HG02981 (cell line): ENCODE data around the gene TBKBP1.

Source experiments
- ATAC-seq: cut with Tn5 transposase; IDR thresholded peaks from one replicate; pipeline ENCODE4 v1.9.1; 2021; ENCODE audit warnings: mild to moderate bottlenecking, moderate library complexity; ENCODE audit not compliant: unreplicated experiment

Gene TBKBP1

GRCh38 chr17:47697906-47698711 is 4.1 kb downstream of the TBKBP1 start:
- ATAC-seq, result no peak

- no peak for ATAC-seq
Observed at GRCh38 chr17:47698749-47699535, 5.0 kb downstream of the TBKBP1 start.

- no peak for ATAC-seq
Observed at GRCh38 chr17:47699536-47699840, 5.5 kb downstream of the TBKBP1 start.

GRCh38 chr17:47700471-47701449 is 6.8 kb downstream of the TBKBP1 start:
- no peak for ATAC-seq

- no peak for ATAC-seq
Observed at GRCh38 chr17:47701608-47702007, 7.6 kb downstream of the TBKBP1 start.

GRCh38 chr17:47702391-47702995 is 8.5 kb downstream of the TBKBP1 start:
- no peak for ATAC-seq

GRCh38 chr17:47703191-47703591 is 9.2 kb downstream of the TBKBP1 start:
- ATAC-seq, result no peak

GRCh38 chr17:47703671-47704070 is 9.7 kb downstream of the TBKBP1 start:
- ATAC-seq, result no peak

- no peak for ATAC-seq
Observed at GRCh38 chr17:47704116-47704515, 10.2 kb downstream of the TBKBP1 start.

GRCh38 chr17:47704736-47705135 is 10.8 kb downstream of the TBKBP1 start:
- no peak for ATAC-seq

GRCh38 chr17:47705536-47706530 is 11.9 kb downstream of the TBKBP1 start:
- ATAC-seq, result no peak

- ATAC-seq, result no peak
Observed at GRCh38 chr17:47707056-47707804, 13.3 kb downstream of the TBKBP1 start.

GRCh38 chr17:47707884-47708283 is 13.9 kb downstream of the TBKBP1 start:
- no peak for ATAC-seq

- ATAC-seq, result no peak
Observed at GRCh38 chr17:47708312-47708863, 14.4 kb downstream of the TBKBP1 start.

GRCh38 chr17:47708864-47709541 is 15.0 kb downstream of the TBKBP1 start:
- no peak for ATAC-seq

- no peak for ATAC-seq
Observed at GRCh38 chr17:47709594-47709993, 15.6 kb downstream of the TBKBP1 start.

- no peak for ATAC-seq
Observed at GRCh38 chr17:47711366-47712099, 17.6 kb downstream of the TBKBP1 start.
